CD4-positive, CD25-positive, alpha-beta regulatory T cell (primary cell): ENCODE measurements around the gene OTOP3. TPM values are rescaled to one million over a fixed set of nuclear protein-coding genes. Genes with fewer than 3 reads are reported as not detected.

Experiments used
- ATAC-seq, 2 donors: fragments of 150-1000 bp; cut with Tn5 transposase; one replicate each; pipeline ENCODE4 v1.10.0; 2021; ENCODE audit warnings: low read depth in 2 of 2, moderate number of reproducible peaks in 2 of 2, moderate library complexity in 1 of 2
- DNase-seq, 3 donors: peaks; one replicate each; pipeline versions ENCODE4 v3.0.0 to v3.0.0-alpha.2; 2012 to 2022; ENCODE audit warnings: mixed read lengths in 1 of 3
- H3K27ac ChIP-seq: one replicate; pipeline ENCODE4 v1.7.0; 2013; ENCODE audit warnings: mild to moderate bottlenecking, low read length; ENCODE audit not compliant: insufficient read depth, poor library complexity, severe bottlenecking
- H3K27me3 ChIP-seq: one replicate; pipeline ENCODE4 v1.7.0; 2013; ENCODE audit warnings: low read length; ENCODE audit not compliant: control insufficient read depth, insufficient read depth
- H3K36me3 ChIP-seq: one replicate; pipeline ENCODE4 v1.7.0; 2013; ENCODE audit warnings: mild to moderate bottlenecking, low read length, moderate library complexity; ENCODE audit not compliant: control insufficient read depth, insufficient read depth
- H3K4me1 ChIP-seq: 2 replicates; pipeline ENCODE4 v1.7.0; 2013; ENCODE audit warnings: mild to moderate bottlenecking, low read length; ENCODE audit not compliant: insufficient read depth, control insufficient read depth, poor library complexity, severe bottlenecking
- H3K4me3 ChIP-seq: one replicate; pipeline ENCODE4 v1.7.0; 2013; ENCODE audit warnings: low read depth, mild to moderate bottlenecking, low read length, moderate library complexity
- H3K9me3 ChIP-seq, 2 experiments: 1 replicate in 1 of 2; 2 replicates in 1 of 2; pipeline ENCODE4 v1.7.0; 2013; ENCODE audit warnings: low read length in 2 of 2, mild to moderate bottlenecking in 1 of 2, moderate library complexity in 1 of 2; ENCODE audit not compliant: control insufficient read depth in 2 of 2
- H3K27ac Mint-ChIP-seq, 3 donors: one replicate each; pipeline ENCODE4 v1.8.0; 2020 to 2022; ENCODE audit warnings: mild to moderate bottlenecking in 3 of 3, mixed read lengths in 3 of 3, moderate library complexity in 2 of 3
- H3K27me3 Mint-ChIP-seq: one replicate; pipeline ENCODE4 v1.8.0; 2022; ENCODE audit warnings: mild to moderate bottlenecking, mixed read lengths
- H3K36me3 Mint-ChIP-seq: one replicate; pipeline ENCODE4 v1.8.0; 2020; ENCODE audit warnings: mixed read lengths
- H3K4me1 Mint-ChIP-seq, 4 donors: one replicate each; pipeline ENCODE4 v1.8.0; 2020 to 2022; ENCODE audit warnings: mixed read lengths in 4 of 4, mild to moderate bottlenecking in 1 of 4
- H3K4me3 Mint-ChIP-seq, 4 donors: one replicate each; pipeline ENCODE4 v1.8.0; 2020 to 2022; ENCODE audit warnings: mild to moderate bottlenecking in 4 of 4, mixed read lengths in 4 of 4, moderate library complexity in 3 of 4
- H3K9me3 Mint-ChIP-seq, 7 donors: one replicate each; pipeline ENCODE4 v1.8.0; 2020 to 2022; ENCODE audit warnings: mixed read lengths in 7 of 7, mild to moderate bottlenecking in 3 of 7, moderate library complexity in 2 of 7
- polyA plus RNA-seq, 4 donors: library from polyadenylated mRNA; unstranded; fragments of 300-500 nt; fragmentation: Illumina TruSeq; gene quantifications; one replicate each; pipeline ENCODE4 v1.2.3, GENCODE V29; 2021
- total RNA-seq: library from RNA; stranded (reverse); gene quantifications from one replicate; pipeline ENCODE4 v1.2.3, GENCODE V29; 2022

The OTOP3 gene
- total and polyA plus RNA-seq, 5 donors from 2014 or later = not detected

DNA sequence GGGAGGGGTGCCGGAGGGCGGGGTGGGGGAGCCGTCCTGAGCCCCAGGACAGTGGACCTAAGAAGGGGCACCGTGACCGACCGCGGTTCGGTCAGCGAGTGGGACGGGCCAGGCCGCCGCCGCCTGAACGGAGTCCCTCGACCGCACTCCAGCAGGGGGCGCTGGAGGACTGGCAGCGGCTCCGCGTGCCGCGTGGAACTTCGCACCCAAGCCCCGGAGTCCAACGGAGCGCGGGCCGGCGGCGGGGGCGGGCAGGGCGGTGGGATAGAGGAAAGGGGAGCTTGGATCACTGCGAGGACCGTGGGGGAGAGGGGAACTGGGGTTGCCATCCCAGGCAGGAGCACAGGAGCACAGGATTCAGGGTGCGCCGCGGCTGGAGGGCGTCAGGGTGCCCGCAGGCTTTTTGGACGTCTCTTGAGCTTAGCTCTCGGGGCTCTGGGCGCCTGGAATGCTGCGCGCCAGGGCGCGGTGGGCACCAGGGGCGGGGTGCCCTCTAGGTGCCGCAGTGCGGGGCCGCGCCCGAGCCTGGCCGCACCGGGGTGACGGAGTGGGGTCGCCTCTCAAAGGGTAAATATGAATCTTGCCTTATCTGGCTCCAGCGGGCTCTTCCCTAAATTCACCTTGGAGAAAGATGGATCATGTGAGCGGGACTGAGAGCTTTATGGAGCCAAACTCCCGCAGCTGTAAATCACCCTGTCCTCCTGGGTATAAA lies 12.0 kb upstream of the OTOP3 start:
- no peaks in the 10 kb centered on the region for H3K9me3 ChIP-seq
- peaks cover 19% of the 10 kb centered on the region for H3K4me1 ChIP-seq
- peak overlapping the region in 1 of 4 donors; percentile 63 for H3K4me3 Mint-ChIP-seq
- peaks cover 0 to 22% (median 0%) of the 10 kb centered on the region in 4 donors for H3K4me1 Mint-ChIP-seq
- no peak overlapping the region for H3K27ac ChIP-seq
- peaks cover 0 to 1% (median 0%) of the 10 kb centered on the region in 7 donors for H3K9me3 Mint-ChIP-seq
- H3K27me3 ChIP-seq = peaks cover 9% of the 10 kb centered on the region
- H3K27me3 Mint-ChIP-seq = peaks cover 73% of the 10 kb centered on the region
- H3K36me3 Mint-ChIP-seq = no peaks in the 10 kb centered on the region
- H3K4me3 ChIP-seq = no peak overlapping the region
- peak; percentile 35 to 54 for ATAC-seq
- no peaks in the 10 kb centered on the region for H3K36me3 ChIP-seq
- no peak overlapping the region for H3K27ac Mint-ChIP-seq
- peak; percentile 51 to 63 (median 58) for DNase-seq

DNA sequence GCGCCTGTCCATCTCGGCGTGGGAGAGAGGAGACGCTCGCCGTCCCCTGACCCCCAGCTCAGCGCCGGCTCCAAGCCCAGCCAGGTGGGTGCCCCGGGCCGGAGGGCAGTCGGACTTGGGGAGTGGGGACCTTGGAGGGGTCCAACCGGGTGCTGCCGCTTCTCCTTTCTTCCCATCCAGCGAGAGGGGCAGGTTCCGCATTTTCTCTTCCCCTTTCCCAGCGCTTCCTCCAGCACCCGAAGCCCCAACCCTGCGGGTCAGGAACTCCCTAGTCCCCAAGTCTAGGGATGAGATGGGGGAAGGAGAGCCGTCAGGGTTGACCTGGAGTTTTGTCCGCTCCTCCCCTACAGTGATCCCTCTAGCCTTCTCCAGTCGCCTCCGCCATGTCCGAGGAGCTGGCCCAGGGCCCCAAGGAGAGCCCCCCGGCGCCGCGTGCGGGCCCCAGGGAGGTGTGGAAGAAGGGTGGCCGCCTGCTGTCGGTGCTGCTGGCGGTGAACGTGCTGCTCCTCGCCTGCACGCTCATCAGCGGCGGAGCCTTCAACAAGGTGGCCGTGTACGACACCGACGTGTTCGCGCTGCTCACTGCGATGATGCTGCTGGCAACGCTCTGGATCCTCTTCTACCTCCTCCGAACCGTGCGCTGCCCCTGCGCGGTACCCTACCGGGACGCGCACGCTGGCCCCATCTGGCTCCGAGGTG lies 11.3 kb upstream of the OTOP3 start, which contains the start of gene OTOP2:
Gene OTOP2 (plus strand): TSS at position 24 of the 699 bp plus-strand sequence. CDS start 360 bp downstream, at position 384.
- H3K4me3 ChIP-seq = no peak within 1 kb of the TSS
- peaks cover 9% of the 10 kb centered on the region for H3K27me3 ChIP-seq
- H3K9me3 ChIP-seq = no peaks in the 10 kb centered on the region
- Mint-ChIP-seq H3K27ac (peak within 1 kb of the TSS in 1 of 3 donors; percentile 38), H3K4me1 (peaks cover 0 to 22% (median 0%) of the 10 kb centered on the region in 4 donors), H3K9me3 (peaks cover 0 to 1% (median 0%) of the 10 kb centered on the region in 7 donors), H3K36me3 (no peaks in the 10 kb centered on the region), H3K4me3 (peak within 1 kb of the TSS in 2 of 4 donors; percentile 44 to 63), H3K27me3 (peaks cover 79% of the 10 kb centered on the region)
- peak in 1 of 2 donors; percentile 25 for ATAC-seq
- H3K27ac ChIP-seq = no peak within 1 kb of the TSS
- peak in 1 of 3 donors; percentile 5 for DNase-seq
- no peaks in the 10 kb centered on the region for H3K36me3 ChIP-seq
- peaks cover 19% of the 10 kb centered on the region for H3K4me1 ChIP-seq

DNA sequence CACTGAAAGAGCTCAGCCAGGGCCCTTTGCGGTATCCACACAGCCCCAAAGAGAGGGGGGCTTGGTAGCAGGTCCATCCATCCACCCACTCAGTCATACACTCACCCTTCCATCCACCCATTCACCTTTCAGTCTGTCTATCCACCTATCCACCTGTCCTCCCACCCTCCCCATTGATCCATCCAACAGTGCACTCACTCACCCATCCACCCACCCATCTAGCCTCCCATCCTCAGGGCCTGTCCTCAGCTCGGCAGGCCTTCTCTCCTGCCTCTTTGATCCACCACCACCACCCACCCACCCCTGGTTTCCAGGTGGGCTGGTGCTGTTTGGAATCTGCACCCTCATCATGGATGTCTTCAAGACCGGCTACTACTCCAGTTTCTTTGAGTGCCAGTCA lies 10.5 kb upstream of the OTOP3 start:
- no peaks in the 10 kb centered on the region for H3K36me3 ChIP-seq
- no peak for DNase-seq
- H3K9me3 Mint-ChIP-seq = peaks cover 0 to 1% (median 0%) of the 10 kb centered on the region in 7 donors
- H3K27ac Mint-ChIP-seq = peak overlapping the region in 1 of 3 donors; percentile 20
- H3K27me3 ChIP-seq = peaks cover 9% of the 10 kb centered on the region
- no peak overlapping the region for H3K4me3 ChIP-seq
- H3K27ac ChIP-seq = no peak overlapping the region
- peaks cover 19% of the 10 kb centered on the region for H3K4me1 ChIP-seq
- H3K36me3 Mint-ChIP-seq = no peaks in the 10 kb centered on the region
- H3K4me3 Mint-ChIP-seq = peak overlapping the region in 1 of 4 donors; percentile 68
- no peaks in the 10 kb centered on the region for H3K9me3 ChIP-seq
- peaks cover 84% of the 10 kb centered on the region for H3K27me3 Mint-ChIP-seq
- no peak for ATAC-seq
- H3K4me1 Mint-ChIP-seq = peaks cover 0 to 22% (median 0%) of the 10 kb centered on the region in 4 donors

DNA sequence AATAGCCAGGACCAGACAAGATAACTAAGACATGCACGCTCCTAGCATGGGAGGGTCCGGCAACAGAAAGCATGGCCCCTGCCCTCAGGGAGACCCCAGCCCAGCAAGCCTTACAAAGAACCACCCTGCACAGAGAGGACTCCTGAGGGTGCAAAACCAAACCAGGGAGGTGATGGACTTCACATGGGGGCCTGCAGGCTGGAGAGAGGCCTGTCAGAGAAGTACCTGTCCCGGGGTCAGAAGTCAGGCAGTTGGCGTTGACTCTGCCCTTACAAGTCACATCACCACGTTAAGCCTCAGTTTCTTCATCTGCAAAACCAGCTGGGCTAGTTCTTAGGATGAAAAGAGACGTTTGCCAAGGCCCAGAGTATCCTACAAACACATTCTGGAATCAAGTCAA lies 6.9 kb upstream of the OTOP3 start:
- ATAC-seq (no peak), DNase-seq (no peak)
- H3K36me3 ChIP-seq = no peaks in the 10 kb centered on the region
- H3K27ac ChIP-seq = no peak overlapping the region
- Mint-ChIP-seq H3K27me3 (peaks cover 89% of the 10 kb centered on the region), H3K4me1 (peaks cover 0 to 10% (median 0%) of the 10 kb centered on the region in 4 donors), H3K4me3 (peak overlapping the region in 1 of 4 donors; percentile 65), H3K9me3 (no peaks in the 10 kb centered on the region), H3K27ac (peak overlapping the region in 1 of 3 donors; percentile 16), H3K36me3 (no peaks in the 10 kb centered on the region)
- no peak overlapping the region for H3K4me3 ChIP-seq
- peaks cover 8% of the 10 kb centered on the region for H3K4me1 ChIP-seq
- H3K27me3 ChIP-seq = peaks cover 9% of the 10 kb centered on the region
- no peaks in the 10 kb centered on the region for H3K9me3 ChIP-seq

GRCh38 chr17:74930535-74931036 lies 5.1 kb upstream of the OTOP3 start:
- Mint-ChIP-seq H3K4me1 (no peaks in the 10 kb centered on the region), H3K27ac (peak overlapping the region in 1 of 3 donors; percentile 84), H3K36me3 (no peaks in the 10 kb centered on the region), H3K27me3 (peaks cover 83% of the 10 kb centered on the region), H3K4me3 (no peak overlapping the region), H3K9me3 (no peaks in the 10 kb centered on the region)
- H3K36me3 ChIP-seq = no peaks in the 10 kb centered on the region
- H3K27me3 ChIP-seq = peaks cover 6% of the 10 kb centered on the region
- H3K27ac ChIP-seq = no peak overlapping the region
- ATAC-seq (no peak), DNase-seq (no peak)
- H3K4me1 ChIP-seq = peaks cover under 1% of the 10 kb centered on the region
- H3K4me3 ChIP-seq = no peak overlapping the region
- H3K9me3 ChIP-seq = no peaks in the 10 kb centered on the region

DNA sequence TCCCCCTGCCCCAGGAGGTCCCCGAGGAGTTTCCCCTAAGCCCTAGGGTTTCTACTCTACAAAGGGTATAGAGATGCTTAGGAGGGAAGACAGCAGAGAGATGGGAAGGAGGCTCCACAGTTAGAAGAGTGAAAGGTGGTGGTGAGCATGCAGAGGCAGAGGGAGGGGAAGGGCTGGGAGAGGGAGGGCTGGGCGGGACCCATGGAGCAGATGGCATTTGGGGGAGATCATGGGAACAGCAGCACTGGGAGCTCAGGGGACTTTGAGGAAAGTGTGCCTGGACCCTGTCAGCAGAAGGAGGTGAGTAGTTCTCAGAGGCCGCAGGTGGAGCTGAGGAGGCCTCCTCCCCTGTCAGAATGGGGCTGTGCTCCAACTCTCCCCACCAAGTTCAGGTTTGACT lies 650 bp upstream of the OTOP3 start:
- DNase-seq = no peak
- Mint-ChIP-seq H3K27ac (no peak overlapping the region), H3K9me3 (peaks cover 0 to 1% (median 0%) of the 10 kb centered on the region in 7 donors), H3K27me3 (peaks cover 80% of the 10 kb centered on the region), H3K4me3 (no peak overlapping the region), H3K4me1 (no peaks in the 10 kb centered on the region), H3K36me3 (no peaks in the 10 kb centered on the region)
- H3K27me3 ChIP-seq = peaks cover 16% of the 10 kb centered on the region
- no peak for ATAC-seq
- peaks cover 4% of the 10 kb centered on the region for H3K4me1 ChIP-seq
- no peaks in the 10 kb centered on the region for H3K9me3 ChIP-seq
- no peak overlapping the region for H3K4me3 ChIP-seq
- H3K27ac ChIP-seq = no peak overlapping the region
- H3K36me3 ChIP-seq = no peaks in the 10 kb centered on the region

DNA sequence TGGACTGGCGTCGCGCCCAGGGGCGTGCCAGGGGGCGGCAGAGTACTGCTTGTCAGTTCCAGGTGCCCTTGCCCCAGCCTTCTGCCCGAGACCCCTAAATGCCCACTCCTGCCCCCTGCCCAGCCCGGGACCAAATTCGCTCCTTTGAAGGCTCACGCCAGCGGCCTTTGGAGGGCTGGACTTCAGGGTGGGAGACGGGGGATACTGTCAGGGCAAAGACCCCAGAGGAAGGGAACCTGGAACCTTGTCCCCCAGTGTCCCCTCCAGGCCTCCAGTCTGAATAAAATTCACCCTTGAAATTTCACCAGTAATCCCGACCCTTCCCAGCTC lies 737 bp downstream of the OTOP3 start:
- H3K27ac Mint-ChIP-seq = no peak overlapping the region
- ATAC-seq (no peak), DNase-seq (no peak)
- Histone ChIP-seq H3K36me3 (no peaks in the 10 kb centered on the region), H3K4me1 (peaks cover 4% of the 10 kb centered on the region), H3K9me3 (no peaks in the 10 kb centered on the region), H3K4me3 (no peak overlapping the region), H3K27me3 (peaks cover 16% of the 10 kb centered on the region), H3K27ac (no peak overlapping the region)
- H3K36me3 Mint-ChIP-seq = no peaks in the 10 kb centered on the region
- no peaks in the 10 kb centered on the region for H3K4me1 Mint-ChIP-seq
- peak overlapping the region in 1 of 4 donors; percentile 15 for H3K4me3 Mint-ChIP-seq
- H3K27me3 Mint-ChIP-seq = peaks cover 70% of the 10 kb centered on the region
- H3K9me3 Mint-ChIP-seq = peaks cover 0 to 1% (median 0%) of the 10 kb centered on the region in 7 donors
